SU-DHL-6 (cell line): ENCODE data around the gene PCDHB8.
"Not testable (repeated sequence)": the region's sequence is repeated elsewhere in the genome, so short reads cannot be mapped to it uniquely, and the experiment has no call there.

Source experiments
- H2AFZ ChIP-seq: fragments of 200-600 bp; sonication (generic); 2 replicates; pipeline ENCODE4 v1.6.1; 2014; ENCODE audit warnings: low read depth, mild to moderate bottlenecking, moderate library complexity, mixed read lengths, antibody characterized with exemption, low read length; ENCODE audit not compliant: severe bottlenecking
- H3F3A ChIP-seq: fragments of 200-600 bp; shearing (Covaris generic); 2 replicates; pipeline ENCODE4 v1.6.0; 2016; ENCODE audit warnings: antibody characterized with exemption, mild to moderate bottlenecking; ENCODE audit not compliant: insufficient read depth
- H3K27ac ChIP-seq: fragments of 200-600 bp; sonication (generic); 2 replicates; pipeline ENCODE4 v1.5.1; 2016; ENCODE audit warnings: low read depth, mild to moderate bottlenecking, low read length, moderate library complexity, mixed read lengths
- H3K27me3 ChIP-seq: fragments of 200-600 bp; sonication (generic), shearing (Covaris generic); 2 replicates; pipeline ENCODE4 v1.6.0; 2014; ENCODE audit warnings: mild to moderate bottlenecking, low read length
- H3K36me3 ChIP-seq: fragments of 200-600 bp; sonication (generic); 2 replicates; pipeline ENCODE4 v1.6.1; 2014; ENCODE audit warnings: mild to moderate bottlenecking, low read length, mixed read lengths
- H3K4me2 ChIP-seq: fragments of 300-600, 200-600 bp; shearing (Covaris generic), sonication (generic); 2 replicates; pipeline ENCODE4 v1.6.0; 2014; ENCODE audit warnings: low read length, low read depth, mild to moderate bottlenecking; ENCODE audit not compliant: poor library complexity, severe bottlenecking
- H3K4me3 ChIP-seq: fragments of 200-600 bp; sonication (generic); 2 replicates; pipeline ENCODE4 v1.5.1; 2014; ENCODE audit warnings: antibody characterized with exemption, low read length, mild to moderate bottlenecking, mixed read lengths; ENCODE audit not compliant: insufficient read depth, poor library complexity, severe bottlenecking
- H3K79me2 ChIP-seq: fragments of 200-600 bp; sonication (generic); 2 replicates; pipeline ENCODE4 v1.6.1; 2014; ENCODE audit warnings: mild to moderate bottlenecking, low read length, moderate library complexity; ENCODE audit not compliant: insufficient read depth
- H3K9ac ChIP-seq: fragments of 200-600 bp; sonication (generic); 2 replicates; pipeline ENCODE4 v1.7.0; 2014; ENCODE audit warnings: mild to moderate bottlenecking, low read length
- H3K9me2 ChIP-seq: fragments of 200-600 bp; sonication (generic); replicated peaks from 2 replicates; pipeline ENCODE4 v1.6.1; 2014; ENCODE audit warnings: low read length; ENCODE audit not compliant: insufficient read depth
- H3K9me3 ChIP-seq: fragments of 200-600 bp; sonication (generic); 2 replicates; pipeline ENCODE4 v1.6.1; 2014; ENCODE audit warnings: low read length, mixed read lengths; ENCODE audit not compliant: insufficient read depth
- H4K20me1 ChIP-seq: fragments of 200-600 bp; sonication (generic); 2 replicates; pipeline ENCODE4 v1.6.1; 2014; ENCODE audit warnings: low read depth, mild to moderate bottlenecking, antibody characterized with exemption, low read length, moderate library complexity, mixed read lengths
- EZH2phosphoT487 ChIP-seq: fragments of 200-600 bp; sonication (generic), shearing (Covaris generic); conservative IDR thresholded peaks from 2 replicates; pipeline ENCODE4 v1.6.1; 2018; ENCODE audit warnings: mild to moderate bottlenecking, antibody characterized with exemption, low read length, moderate library complexity, mixed read lengths
- TF ChIP-seq, protein P1 (sequence below): fragments of 200-600 bp; sonication (generic); IDR thresholded peaks from one replicate; pipeline ENCODE4 v1.5.1; 2017; ENCODE audit warnings: antibody characterized with exemption, mild to moderate bottlenecking, low read length, moderate library complexity; ENCODE audit not compliant: insufficient read depth, poor library complexity, severe bottlenecking

Gene PCDHB8

DNA sequence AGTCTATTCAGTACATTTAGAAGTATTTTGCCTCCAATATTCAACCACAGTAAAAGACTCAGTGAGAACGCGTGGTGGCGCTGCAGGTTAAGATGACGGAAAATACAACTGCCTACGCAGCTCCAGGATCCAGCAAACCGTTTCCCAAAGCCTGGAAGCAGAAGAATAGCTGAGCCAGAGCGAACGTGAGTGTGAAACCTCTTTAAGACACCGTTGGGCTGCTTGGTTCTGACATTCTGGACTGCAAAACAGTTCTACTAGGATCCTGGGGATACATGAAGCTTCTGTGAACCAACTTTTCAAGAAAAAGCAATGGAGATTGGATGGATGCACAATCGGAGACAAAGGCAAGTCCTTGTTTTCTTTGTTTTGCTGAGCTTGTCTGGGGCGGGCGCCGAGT, 4.7 kb downstream of the PCDHB8 start, which contains the start of gene PCDHB16:
Gene PCDHB16 (plus strand): TSS at position 140 of the 400 bp plus-strand sequence. CDS start 173 bp downstream, at position 313.
- no peak for TF ChIP-seq EZH2phosphoT487
- TF ChIP-seq, protein P1, sequence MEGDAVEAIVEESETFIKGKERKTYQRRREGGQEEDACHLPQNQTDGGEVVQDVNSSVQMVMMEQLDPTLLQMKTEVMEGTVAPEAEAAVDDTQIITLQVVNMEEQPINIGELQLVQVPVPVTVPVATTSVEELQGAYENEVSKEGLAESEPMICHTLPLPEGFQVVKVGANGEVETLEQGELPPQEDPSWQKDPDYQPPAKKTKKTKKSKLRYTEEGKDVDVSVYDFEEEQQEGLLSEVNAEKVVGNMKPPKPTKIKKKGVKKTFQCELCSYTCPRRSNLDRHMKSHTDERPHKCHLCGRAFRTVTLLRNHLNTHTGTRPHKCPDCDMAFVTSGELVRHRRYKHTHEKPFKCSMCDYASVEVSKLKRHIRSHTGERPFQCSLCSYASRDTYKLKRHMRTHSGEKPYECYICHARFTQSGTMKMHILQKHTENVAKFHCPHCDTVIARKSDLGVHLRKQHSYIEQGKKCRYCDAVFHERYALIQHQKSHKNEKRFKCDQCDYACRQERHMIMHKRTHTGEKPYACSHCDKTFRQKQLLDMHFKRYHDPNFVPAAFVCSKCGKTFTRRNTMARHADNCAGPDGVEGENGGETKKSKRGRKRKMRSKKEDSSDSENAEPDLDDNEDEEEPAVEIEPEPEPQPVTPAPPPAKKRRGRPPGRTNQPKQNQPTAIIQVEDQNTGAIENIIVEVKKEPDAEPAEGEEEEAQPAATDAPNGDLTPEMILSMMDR = peak; percentile 62
- H2AFZ ChIP-seq = no peak within 1 kb of the TSS
- no peak within 1 kb of the TSS for H3K27ac ChIP-seq
- no peak within 1 kb of the TSS for H3K4me2 ChIP-seq
- H3K9ac ChIP-seq = no peak within 1 kb of the TSS
- no peaks in the 10 kb centered on the region for H3K27me3 ChIP-seq
- no peak within 1 kb of the TSS for H3K4me3 ChIP-seq
- H3K9me3 ChIP-seq = no peaks in the 10 kb centered on the region
- no peaks in the 10 kb centered on the region for H4K20me1 ChIP-seq
- H3F3A ChIP-seq = no peaks in the 10 kb centered on the region
- H3K36me3 ChIP-seq = no peaks in the 10 kb centered on the region
- no peaks in the 10 kb centered on the region for H3K79me2 ChIP-seq
- H3K9me2 ChIP-seq = no peaks in the 10 kb centered on the region

DNA sequence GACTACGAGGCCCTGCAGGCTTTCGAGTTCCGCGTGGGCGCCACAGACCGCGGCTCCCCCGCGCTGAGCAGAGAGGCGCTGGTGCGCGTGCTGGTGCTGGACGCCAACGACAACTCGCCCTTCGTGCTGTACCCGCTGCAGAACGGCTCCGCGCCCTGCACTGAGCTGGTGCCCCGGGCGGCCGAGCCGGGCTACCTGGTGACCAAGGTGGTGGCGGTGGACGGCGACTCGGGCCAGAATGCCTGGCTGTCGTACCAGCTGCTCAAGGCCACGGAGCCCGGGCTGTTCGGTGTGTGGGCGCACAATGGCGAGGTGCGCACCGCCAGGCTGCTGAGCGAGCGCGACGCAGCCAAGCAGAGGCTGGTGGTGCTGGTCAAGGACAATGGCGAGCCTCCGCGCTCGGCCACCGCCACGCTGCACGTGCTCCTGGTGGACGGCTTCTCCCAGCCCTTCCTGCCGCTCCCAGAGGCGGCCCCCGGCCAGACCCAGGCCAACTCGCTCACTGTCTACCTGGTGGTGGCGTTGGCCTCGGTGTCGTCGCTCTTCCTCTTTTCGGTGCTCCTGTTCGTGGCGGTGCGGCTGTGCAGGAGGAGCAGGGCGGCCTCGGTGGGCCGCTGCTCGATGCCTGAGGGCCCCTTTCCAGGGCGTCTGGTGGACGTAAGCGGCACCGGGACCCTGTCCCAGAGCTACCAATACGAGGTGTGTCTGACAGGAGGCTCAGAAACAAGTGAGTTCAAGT, 6.7 kb downstream of the PCDHB8 start:
- not testable (repeated sequence) for H3K9me3 ChIP-seq, H3K27ac ChIP-seq, H3K4me2 ChIP-seq, H3K4me3 ChIP-seq, H3F3A ChIP-seq, H3K9ac ChIP-seq, H3K36me3 ChIP-seq, H4K20me1 ChIP-seq, H3K79me2 ChIP-seq, H3K27me3 ChIP-seq, H3K9me2 ChIP-seq, H2AFZ ChIP-seq

DNA sequence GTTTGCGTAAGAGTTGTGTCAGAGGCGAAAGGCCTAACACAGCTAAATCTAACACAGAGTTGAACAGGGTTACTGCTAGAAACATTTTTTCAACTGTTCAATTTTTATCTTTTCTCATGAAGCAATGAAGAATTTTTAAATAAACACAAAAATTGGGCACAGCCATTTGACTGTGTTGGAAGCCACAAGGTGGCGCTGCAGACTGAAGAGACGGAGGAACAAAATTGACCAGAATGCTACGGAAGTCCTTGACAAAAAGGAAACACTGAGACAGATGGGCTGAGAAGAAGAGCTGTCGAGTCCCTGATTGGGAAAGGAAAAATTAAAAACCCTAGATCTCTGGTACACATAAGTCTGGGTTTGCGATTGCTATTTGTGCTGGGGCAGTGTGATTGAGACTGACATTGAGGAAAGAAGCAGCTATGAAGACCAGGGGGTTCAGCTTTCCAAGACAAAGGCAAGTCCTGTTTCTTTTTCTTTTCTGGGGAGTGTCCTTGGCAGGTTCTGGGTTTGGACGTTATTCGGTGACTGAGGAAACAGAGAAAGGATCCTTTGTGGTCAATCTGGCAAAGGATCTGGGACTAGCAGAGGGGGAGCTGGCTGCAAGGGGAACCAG, 9.4 kb downstream of the PCDHB8 start, which contains the start of gene PCDHB9:
Gene PCDHB9 (plus strand): TSS at position 265 of the 616 bp plus-strand sequence. CDS start 158 bp downstream, at position 423.
- peak within 1 kb of the TSS; percentile 80 for H2AFZ ChIP-seq
- peak within 1 kb of the TSS; percentile 58 for H3K4me2 ChIP-seq
- H3K36me3 ChIP-seq = no peaks in the 10 kb centered on the region
- H3K9ac ChIP-seq = peak within 1 kb of the TSS; percentile 33; the same call in 1 of the 2 replicates
- H3K9me2 ChIP-seq = no peaks in the 10 kb centered on the region
- H3K27me3 ChIP-seq = no peaks in the 10 kb centered on the region
- no peaks in the 10 kb centered on the region for H3K79me2 ChIP-seq
- H3K9me3 ChIP-seq = no peaks in the 10 kb centered on the region
- no peak within 1 kb of the TSS for H3K4me3 ChIP-seq
- no peaks in the 10 kb centered on the region for H3F3A ChIP-seq
- no peak within 1 kb of the TSS for H3K27ac ChIP-seq
- H4K20me1 ChIP-seq = no peaks in the 10 kb centered on the region
- no peak for TF ChIP-seq EZH2phosphoT487
- TF ChIP-seq, protein P1 = peak; percentile 98

DNA sequence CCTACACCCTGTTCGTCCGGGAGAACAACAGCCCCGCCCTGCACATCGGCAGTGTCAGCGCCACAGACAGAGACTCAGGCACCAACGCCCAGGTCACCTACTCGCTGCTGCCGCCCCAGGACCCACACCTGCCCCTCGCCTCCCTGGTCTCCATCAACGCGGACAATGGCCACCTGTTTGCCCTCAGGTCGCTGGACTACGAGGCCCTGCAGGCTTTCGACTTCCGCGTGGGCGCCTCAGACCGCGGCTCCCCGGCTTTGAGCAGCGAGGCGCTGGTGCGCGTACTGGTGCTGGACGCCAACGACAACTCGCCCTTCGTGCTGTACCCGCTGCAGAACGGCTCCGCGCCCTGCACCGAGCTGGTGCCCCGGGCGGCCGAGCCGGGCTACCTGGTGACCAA, 11.1 kb downstream of the PCDHB8 start:
- H3K9me2 ChIP-seq, H3K9ac ChIP-seq, H3K9me3 ChIP-seq, H3K36me3 ChIP-seq, H3K79me2 ChIP-seq, H2AFZ ChIP-seq, H3K4me2 ChIP-seq, H3F3A ChIP-seq, H3K4me3 ChIP-seq, H3K27ac ChIP-seq, H4K20me1 ChIP-seq, H3K27me3 ChIP-seq: not testable (repeated sequence)

DNA sequence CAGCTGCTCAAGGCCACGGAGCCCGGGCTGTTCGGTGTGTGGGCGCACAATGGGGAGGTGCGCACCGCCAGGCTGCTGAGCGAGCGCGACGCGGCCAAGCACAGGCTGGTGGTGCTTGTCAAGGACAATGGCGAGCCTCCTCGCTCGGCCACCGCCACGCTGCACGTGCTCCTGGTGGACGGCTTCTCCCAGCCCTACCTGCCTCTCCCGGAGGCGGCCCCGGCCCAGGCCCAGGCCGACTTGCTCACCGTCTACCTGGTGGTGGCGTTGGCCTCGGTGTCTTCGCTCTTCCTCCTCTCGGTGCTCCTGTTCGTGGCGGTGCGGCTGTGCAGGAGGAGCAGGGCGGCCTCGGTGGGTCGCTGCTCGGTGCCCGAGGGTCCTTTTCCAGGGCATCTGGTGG, 11.5 kb downstream of the PCDHB8 start:
- H4K20me1 ChIP-seq, H3F3A ChIP-seq, H2AFZ ChIP-seq, H3K4me2 ChIP-seq, H3K79me2 ChIP-seq, H3K9me2 ChIP-seq, H3K9me3 ChIP-seq, H3K27ac ChIP-seq, H3K36me3 ChIP-seq, H3K4me3 ChIP-seq, H3K9ac ChIP-seq, H3K27me3 ChIP-seq: not testable (repeated sequence)
